Neural cell (in vitro differentiated cells): ENCODE results near the gene TBC1D16.

Experiments used
- CTCF ChIP-seq: fragments of 450-650 bp; IDR thresholded peaks from 2 replicates; pipeline ENCODE4 v1.5.1; 2014; ENCODE audit warnings: antibody characterized with exemption, mild to moderate bottlenecking, moderate library complexity; ENCODE audit not compliant: poor library complexity, severe bottlenecking
- EP300 ChIP-seq: fragments of 450-650 bp; conservative IDR thresholded peaks from 2 replicates; pipeline ENCODE4 v1.6.1; 2014; ENCODE audit warnings: antibody characterized with exemption, mild to moderate bottlenecking, moderate library complexity; ENCODE audit not compliant: poor library complexity, severe bottlenecking
- EZH2 ChIP-seq: fragments of 200-600, 300-800 bp; shearing (Covaris generic), sonication (generic); IDR thresholded peaks from 2 replicates; pipeline ENCODE4 v1.6.1; 2014; ENCODE audit warnings: antibody characterized with exemption, low read length, borderline replicate concordance, mild to moderate bottlenecking; ENCODE audit not compliant: insufficient read depth, poor library complexity, severe bottlenecking
- MXI1 ChIP-seq: fragments of 450-650 bp; conservative IDR thresholded peaks from 2 replicates; pipeline ENCODE4 v1.6.1; 2014; ENCODE audit warnings: antibody characterized with exemption, mild to moderate bottlenecking; ENCODE audit not compliant: poor library complexity, severe bottlenecking
- POLR2AphosphoS5 ChIP-seq: IDR thresholded peaks from 2 replicates; pipeline ENCODE4 v1.6.1; 2012
- REST ChIP-seq: IDR thresholded peaks from 2 replicates; pipeline ENCODE4 v1.6.1; 2012; ENCODE audit warnings: borderline replicate concordance

GRCh38 chr17:80005360-80006338, 30.0 kb downstream of the TBC1D16 start:
- no peak for TF ChIP-seq EP300
- TF ChIP-seq CTCF, result peak; percentile 77
- TF ChIP-seq EZH2, result no peak
- no peak for TF ChIP-seq REST
- no peak for TF ChIP-seq POLR2AphosphoS5
- no peak for TF ChIP-seq MXI1
